Embryonic facial prominence (tissue), 1 donor: ENCODE results near the gene MMAB.

Experiments
- DNase-seq: peaks from one replicate; pipeline ENCODE4 v3.0.0-alpha.2; 2016; ENCODE audit errors: extremely low spot score

MMAB gene

DNA sequence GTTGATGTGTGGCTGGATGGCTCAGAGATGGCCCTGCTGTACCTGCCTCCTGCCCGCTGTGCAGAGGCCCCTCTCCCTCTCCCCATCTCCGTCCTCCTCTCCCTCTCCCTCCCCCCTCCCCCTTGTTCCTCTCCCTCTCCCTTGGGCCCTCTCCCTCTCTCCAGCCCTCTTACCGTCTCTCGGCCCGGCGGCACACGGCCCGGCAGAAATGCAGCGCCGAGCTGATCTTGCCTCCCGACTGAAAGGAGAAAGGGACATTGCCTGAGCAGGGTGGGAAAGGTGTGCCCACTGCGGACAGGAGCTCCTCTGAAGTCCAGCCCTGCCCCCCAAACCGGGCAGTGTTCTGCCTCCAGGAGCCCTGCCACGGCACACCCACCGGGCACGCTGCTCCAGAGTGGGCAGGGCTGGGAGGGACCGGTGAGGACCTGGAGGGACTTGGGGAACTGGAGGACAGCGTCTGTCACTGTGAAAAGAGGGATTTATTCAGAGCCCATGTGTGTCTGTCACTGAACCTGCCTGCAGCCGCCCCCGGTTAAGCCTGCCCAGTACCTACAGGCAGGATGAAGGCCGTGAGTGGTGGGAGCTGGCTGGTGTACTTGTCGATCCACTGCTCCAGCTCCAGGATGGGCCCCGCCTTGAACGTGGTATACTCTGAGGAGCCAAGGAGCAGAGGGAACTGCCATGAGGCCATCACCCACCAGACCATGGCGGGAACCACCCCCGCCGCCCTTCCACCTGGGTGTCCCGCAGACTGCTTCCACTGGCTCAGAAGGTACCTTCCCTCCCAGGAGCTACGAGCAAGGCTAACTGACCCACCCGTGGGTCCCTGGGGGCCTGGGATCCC, 12.2 kb downstream of the MMAB start:
- DNase-seq: no peak

DNA sequence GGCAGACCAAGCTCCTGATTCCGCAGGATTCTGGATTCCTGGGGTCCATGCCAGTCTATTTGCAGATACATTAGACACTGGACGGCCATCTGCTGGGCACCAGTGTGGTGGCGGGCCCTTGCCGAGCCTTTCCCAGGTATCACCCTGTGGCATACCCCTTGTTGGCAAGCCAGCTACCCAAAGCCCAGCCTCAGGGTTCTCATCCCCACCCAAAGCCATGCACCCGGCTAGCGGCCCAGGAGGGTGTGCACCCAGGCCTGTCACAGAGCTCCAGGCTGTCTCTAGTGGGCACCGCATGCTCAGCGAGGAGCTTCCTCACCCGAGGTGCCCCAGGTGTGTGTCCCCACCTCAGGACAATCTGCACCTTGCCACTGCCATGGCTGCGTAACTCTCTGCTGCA, 13.7 kb downstream of the MMAB start:
- DNase-seq: no peak

DNA sequence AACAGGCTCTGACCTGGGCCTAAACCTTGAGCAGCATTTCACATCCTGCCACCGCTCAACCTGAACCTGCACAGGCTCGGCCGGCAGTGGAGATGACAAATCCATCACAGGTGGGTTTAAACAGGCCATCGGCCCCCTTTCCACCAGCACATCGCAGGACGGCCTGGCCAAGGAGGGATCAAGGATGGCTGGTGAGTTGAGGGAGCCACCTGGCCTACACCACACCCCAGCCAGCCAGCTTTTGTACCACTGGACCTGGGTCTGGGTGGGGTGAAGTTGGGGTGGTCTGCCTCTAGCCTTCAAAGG, 14.2 kb downstream of the MMAB start:
- no peak for DNase-seq

DNA sequence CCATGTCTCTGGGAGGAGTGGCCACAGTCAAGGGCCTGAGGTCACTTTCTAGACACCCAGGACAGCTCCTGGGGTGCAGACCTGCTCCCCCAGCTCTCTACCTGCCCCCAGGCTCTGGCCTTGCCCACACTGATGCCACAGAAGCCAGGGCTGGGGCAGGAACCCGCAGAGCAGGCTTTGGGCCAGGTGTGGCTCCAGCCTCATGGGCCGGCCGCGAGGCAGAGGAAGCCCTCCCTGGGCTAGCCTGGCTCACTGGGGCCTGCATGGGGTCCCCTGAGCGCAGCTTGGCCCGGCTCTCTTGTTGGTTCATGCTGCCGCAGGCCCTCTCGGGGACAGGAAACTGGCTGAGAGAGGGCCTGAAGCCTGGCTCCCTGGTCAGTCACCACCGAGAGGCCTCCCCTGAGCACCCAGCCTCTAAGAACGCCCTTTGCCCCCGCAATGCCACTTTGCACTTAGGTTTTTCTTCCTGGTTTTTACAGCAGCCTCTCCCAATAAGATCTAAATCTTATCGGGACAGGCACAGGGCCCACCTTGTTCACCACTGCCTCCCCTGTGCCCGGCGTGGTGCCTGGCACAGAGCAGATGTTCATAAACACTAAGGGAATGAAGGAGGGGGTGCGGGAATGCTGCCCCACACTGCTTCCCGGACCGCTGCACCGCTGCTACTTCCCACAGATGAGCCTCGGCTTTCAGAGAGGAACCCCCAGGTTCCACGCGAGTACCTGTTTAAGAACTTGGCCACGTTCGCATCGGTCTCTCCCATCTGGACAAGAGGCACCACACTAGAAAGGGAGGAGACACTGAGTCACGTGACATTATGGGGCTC, 14.7 kb downstream of the MMAB start:
- DNase-seq: no peak

DNA sequence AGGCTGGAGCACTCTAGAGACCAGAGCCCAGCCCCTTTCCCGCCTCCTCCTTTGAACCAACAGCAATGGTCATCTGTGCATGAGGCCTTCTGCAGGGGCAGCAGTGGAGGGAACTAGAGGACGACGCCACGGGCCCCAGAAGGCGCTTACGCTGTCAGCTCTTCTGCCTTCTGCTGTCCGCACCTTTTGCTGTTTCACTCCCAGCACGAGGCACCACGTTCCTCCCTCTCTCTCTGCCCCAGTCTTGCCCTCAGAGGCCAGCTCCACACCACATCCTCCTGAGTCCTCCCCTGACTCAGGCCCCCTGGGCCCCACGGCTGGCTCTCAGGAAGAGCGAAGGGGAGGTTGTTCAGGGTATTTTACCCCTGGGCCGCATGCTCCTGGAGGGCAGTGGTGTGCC, 15.5 kb downstream of the MMAB start:
- DNase-seq: no peak

DNA sequence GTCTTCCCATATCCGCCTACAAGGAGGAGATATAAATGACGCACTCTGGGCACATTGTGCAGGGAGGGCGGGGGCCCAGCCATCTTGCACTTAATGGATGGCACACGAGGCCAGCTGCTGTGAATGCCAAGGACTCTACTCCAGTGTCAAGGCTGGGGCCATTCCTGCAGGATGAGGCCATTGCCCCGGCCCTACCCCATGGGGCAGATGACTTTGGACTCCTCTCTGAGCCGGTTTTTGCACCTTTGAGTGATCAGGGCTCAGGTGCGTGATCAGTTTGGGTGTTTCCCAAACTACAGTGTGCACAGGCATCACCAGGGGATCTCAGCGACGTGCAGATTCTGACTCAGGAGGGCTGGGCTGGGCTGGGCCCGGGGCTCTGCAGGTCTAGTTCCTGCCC, 16.1 kb downstream of the MMAB start:
- DNase-seq: no peak

DNA sequence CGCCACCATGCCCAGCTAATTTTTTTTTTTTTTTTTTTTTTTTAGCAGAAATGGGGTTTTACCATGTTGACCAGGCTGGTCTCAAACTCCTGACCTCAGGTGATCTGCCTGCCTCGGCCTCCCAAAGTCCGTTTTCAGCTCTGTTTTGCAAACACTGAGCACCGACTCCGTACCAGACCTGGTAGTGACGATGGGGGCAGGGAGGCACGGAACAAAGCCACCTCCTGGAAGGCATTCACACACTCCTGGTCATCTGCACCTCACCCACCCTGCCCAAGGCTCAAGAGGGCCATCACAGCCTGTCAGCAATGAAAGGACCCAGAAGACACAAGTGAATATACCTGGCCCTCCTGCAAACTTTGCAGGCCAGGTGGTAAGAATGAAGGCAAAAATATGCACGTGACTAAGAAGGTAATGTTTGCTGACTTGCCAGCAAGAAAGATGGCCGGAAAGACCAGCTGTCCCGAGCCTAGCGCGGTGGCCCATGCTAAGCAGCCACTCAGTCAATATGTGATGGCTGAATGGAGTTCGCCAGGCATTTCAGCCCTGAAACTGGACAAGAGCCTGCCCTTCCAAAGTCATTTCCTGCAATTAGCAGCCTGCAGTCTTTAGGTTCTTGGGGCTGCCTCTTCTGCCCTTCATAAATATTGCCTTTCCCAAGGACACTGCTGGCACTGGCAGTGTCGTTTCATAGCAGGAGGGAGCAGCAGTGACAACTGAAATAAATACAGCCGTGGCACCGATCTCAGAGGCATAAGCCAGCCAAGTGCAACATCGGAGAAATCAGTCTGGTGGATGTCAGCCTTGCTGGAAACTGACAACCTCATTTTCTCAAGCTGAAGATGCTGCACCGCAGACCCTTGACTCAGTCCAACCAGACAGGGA, 17.6 kb downstream of the MMAB start:
- DNase-seq: no peak

DNA sequence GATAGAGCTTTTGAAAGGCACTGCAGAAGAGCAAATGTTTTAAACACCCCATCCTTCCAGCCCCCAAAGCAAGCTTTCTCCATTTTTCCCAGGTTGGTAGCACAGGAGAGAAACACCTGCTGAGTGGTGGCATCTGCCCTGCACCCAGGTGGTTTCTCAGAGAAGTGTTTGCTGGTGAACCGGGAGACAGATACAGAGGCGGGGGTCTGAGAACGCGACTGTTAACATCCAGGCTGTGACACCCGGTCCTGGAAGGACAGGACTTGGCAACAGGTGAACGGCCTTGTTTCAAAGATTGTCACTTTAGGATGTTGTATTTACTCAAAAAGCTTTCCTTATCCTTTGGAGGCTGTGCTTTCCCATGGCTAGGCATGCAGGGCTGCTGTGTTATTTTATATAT, 18.5 kb downstream of the MMAB start:
- no peak for DNase-seq

DNA sequence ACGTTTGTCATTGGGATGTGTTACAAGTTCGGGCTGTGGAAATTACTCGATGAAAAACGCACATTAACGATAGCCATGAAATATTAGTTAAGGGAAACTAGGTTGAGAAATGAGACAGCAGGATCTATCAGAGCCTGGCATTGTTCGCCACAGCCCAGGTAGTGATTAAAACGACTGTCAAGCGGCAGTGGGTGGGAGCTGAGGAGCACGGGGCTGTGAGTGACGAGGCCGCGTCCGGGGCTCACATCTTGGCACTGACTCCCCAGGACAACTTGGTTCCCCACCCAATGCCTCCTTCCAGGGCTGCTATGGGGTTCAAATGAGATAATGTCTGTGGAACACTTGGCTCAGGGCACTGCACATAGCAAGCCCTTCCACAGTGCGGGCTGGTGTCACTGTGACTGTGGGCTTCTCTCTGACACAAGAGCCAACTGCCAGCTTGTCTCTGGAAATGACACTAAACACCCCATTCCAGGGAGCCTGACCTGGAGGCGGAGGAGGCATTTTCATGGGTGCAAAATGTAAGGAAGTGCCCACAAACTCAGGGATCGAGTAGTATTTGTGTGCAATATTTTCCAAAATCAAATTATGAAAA, 19.3 kb downstream of the MMAB start:
- no peak for DNase-seq

DNA sequence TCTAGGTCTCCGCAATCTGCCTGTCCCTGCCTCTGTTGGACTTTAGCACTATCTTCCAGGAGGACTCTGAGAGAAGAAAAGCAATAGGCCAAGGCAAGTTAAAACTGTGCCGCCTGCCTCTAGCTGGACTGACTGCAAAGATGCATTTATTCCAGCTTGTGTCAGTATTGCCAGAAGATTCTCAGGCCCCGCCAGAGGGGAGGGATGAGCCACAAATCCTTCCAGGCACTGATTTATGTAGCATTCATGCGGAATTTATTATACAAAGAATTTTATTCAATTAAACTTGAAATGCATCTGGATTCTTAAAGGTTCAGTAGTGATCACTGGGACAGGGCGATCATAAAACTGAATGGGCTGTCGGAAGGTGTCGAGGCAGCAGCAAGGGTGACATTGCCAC, 19.8 kb downstream of the MMAB start:
- no peak for DNase-seq

DNA sequence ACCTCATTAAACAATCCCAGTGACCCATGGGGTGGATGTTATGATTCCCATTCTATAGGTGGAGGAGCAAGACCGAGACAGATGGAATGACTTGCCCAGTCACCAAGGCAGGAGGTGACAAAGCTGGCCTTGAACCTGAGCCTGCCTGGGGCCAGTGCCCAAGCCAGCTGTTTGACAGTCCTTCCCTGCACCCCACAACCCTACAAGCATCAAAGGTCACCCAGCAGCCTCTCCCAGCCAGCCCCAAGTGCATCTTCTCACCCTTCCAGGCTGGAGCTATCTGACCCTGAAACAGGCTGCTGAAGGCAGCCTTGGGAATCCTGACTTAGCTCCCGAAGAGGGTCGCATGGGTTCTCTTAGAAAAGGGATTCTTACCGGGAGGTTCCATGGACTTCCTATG, 20.3 kb downstream of the MMAB start:
- no peak for DNase-seq

DNA sequence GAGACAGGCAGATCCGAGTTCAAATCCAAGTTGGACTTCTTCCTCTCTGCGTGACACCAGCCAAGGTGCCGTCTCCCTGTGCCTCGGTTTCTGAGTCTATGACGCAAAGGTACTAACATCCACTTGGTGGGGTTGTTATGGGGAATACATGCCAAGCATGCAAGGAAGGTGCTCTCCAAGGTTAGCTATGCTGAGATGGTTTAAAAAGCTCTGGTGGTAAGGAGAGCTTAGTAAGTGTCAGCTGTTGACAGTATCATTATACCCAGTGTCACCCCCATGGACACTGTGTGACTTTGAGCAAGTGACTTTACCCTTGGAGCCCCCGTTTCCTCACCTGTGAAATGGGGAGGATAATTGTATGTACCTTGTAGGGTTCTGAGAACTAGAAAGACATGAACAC, 22.2 kb downstream of the MMAB start:
- DNase-seq: no peak

DNA sequence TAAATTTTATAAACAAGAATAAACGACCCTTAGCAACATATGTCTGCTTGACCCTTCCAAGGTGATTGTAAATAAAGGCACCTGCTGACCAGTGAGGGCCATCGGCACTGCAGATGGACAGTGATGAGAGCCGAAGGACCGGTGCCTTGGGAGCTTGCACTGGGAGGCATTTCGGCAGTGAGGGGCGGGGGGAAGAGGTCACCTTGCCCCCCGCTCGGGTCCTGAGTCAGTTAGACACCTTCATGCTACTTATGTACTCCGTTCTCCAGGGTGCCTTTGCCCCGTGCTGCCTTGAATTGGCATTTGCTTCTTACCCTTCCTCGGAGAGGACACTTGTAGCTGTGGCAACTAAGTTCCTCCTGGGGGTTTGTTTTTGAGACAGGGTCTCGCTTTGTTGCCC, 23.0 kb downstream of the MMAB start:
- no peak for DNase-seq

DNA sequence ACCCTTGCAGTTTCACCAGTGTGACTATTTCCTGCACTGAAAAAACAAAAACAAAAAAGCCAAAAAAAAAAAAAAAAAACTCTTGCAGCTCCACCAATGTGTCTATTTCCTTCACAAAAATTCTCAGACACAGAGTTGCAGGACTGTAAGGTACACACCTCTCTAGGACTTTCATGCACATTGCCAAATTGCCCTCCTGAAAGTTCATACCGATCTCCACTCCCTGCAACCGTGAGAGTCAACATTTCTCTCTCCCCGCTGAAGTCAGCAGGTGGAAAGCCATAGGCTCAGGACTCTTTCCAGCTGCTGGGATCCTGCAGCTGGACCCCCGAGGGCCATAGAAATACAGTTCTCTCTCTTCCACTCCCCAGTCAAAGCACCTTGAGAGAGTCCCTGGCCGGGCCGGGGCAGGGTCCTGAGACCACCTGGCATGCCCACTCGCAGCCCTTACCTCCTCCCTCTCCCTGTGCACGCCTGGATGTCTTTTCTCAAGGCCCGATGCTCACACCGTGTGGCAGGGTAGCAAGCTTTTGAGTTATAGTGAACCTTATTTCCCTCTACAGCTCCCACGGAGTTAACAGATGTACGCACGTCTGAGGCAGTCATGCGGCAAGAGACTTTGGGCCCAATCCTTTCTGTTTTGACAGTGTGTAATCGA, 23.6 kb downstream of the MMAB start:
- no peak for DNase-seq

DNA sequence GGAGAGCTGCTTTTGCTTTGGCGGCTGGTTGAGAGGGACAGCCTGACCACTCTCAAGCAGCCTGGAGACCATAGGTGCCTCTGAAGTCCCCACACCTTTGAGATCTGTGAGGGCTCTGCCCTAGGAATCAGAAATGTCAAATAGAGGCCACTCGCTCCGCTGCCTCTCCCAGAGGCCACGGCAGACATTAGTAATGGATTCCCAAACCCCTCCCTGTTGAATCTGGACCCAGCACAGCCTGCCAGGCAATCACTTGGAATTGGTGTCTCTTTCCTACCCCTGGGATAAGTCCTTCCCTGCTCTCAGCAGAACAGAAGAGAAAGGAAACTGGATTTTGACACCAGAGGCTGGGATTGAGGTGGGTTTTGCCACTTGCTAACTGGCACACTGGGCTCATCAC, 25.0 kb downstream of the MMAB start:
- DNase-seq: no peak

DNA sequence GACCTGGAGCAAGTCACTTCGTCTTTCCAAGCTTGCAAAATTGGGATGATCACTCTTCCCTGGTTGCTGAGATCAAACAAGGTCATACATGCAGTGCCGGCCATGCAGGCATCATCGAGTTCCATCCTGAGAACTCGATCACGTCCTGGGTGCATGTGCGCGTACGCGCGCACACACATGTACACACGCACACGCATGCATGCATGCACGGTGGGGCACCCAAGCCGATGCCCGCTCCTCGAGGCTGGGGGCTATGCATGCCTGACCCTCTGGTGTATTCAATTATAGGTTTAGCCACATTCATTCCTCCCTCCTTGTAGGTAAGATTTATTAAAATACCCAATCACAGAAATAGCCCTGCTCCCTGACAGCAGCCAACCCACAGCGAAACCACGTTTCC, 26.0 kb downstream of the MMAB start:
- no peak for DNase-seq

DNA sequence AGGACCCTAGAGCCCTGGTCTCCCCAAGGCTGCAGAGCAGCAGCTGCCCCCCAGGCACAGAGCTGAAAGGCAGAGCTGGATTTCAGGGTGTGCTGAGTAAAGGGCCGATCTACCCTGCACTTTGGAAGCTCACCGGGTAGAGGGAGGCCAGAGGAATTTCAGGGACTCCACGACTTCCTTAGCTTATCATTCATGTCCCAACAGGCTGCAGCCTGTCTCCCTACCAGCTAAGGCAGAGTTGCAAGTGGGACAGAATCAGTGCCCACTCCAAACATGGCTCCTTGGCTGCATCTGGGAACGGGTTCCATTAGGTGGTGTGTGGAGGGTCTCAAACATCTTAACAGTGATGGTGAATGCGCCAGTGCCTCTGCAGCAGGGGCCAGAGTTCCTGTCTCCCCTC, 27.5 kb downstream of the MMAB start:
- DNase-seq: no peak

DNA sequence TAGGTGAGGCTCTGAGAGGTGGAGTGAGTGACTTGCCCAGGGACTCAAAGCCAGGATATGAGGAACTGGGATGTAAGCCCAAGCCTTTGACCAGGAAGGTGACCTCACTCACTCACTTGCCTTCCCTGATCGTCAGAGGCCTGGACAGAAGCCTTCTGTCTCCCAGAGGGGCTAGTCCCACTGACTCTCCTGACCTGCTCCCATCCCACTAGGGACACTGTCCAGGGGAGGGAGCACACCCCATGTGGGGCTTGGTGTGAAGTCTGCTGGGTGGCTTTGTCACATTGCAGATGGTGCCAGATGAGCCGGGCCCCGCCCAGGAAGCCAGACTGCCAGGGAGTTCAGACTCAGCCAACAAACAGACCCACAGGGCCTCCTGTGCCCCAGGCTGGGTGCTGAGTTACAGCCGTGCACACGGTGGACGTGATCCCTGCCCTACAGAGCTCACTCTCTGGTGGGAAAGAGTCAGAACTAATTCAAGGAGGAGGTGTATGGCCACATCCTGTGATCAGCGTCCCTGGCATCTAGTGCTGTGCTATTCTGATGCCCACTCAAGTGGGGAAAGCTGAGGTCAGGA, 28.3 kb downstream of the MMAB start:
- DNase-seq: no peak

DNA sequence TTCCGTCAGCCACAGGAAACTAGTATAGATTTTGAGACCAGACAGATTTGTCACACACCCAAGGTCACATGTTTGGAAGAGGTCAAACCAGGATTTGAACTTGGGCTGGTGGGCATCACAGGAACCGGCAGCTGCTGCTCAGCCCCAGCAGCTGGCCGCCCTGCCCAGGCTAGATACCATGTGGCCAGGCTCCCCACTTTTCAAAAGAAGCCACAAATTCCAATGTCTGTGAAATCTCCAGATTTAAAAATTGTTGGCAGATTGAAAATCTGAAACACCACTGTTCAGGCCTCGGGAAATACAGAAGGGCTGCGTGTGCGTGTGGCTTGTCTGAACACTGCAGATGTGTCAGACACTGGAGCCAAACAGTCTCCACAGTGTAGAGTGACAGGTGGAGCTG, 30.4 kb downstream of the MMAB start:
- DNase-seq: no peak

DNA sequence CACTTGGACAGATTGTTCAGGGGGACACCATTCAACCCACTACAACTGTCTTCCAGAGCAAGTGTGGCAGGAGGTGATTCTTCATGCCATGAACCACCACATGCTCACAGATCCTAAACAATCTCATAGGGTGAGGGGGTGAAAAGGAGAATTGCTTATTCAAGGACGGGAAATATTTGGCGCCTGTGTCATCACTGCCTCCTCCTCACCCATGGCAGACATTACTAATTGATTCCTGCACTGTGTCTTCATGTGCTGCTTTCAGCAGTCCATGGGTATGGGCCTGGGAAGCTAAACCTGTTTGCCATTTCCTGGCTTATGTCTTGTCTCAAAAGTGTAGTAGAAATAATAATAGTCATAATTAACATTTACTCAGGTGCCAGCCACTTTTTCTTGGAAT, 31.3 kb downstream of the MMAB start:
- no peak for DNase-seq

DNA sequence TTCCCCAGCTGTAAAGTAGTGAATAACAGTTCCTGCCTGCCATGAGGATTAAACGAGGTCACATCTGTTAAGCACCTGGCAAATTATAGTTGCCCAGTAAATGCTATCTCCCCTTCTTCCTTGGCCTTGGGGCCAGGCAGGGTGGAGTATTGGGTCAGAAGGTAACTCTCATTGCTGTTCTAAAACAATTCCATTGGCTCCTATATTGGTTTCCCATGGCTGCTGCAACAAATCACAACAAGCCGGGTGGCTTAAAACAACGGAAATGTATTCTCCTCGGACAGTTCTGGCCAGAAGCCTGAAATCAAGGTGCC, 31.9 kb downstream of the MMAB start:
- no peak for DNase-seq
